ENCODE results near the gene SPDYE6. TPM values are rescaled to one million over a fixed set of nuclear protein-coding genes. Genes with fewer than 3 reads are reported as not detected.
"Not testable (repeated sequence)": the region's sequence is repeated elsewhere in the genome, so short reads cannot be mapped to it uniquely, and the experiment has no call there.

Gene SPDYE6
- total RNA-seq: not detected in 2 replicates
- long read RNA-seq: 0 reads

DNA sequence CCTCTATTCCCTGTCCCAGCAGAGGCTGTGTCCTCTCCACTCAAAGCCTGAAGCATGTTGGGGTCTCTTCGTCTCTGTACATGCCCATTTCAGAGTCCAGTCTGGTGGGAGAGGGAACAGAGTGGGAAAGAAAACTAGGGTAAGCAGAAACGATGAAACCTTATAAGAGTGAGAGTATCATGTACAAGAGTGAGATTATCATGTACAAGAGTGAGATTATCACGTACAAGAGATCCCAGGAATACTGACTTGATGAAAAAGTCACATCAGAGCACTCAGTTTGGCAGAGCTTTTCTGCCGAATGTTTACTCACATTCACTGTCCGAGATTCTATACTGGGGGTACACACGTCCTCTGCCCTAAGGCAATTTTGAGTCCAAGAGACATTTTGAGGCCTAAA is at the start of gene SPDYE6:
Gene SPDYE6, minus strand, starts transcription at position 101 of the 400 bp plus-strand sequence. CDS start 421 bp downstream, outside the sequence.
- not testable (repeated sequence) for H3K9me3 Mint-ChIP-seq (ENCODE audit: unreplicated experiment); H3K4me3 Mint-ChIP-seq (ENCODE audit: unreplicated experiment); H3K4me1 Mint-ChIP-seq (ENCODE audit: unreplicated experiment); H3K36me3 Mint-ChIP-seq (ENCODE audit: unreplicated experiment); H3K27me3 Mint-ChIP-seq (ENCODE audit: unreplicated experiment); H3K27ac Mint-ChIP-seq (ENCODE audit: unreplicated experiment); DNase-seq (ENCODE audit: extremely low spot score, unreplicated experiment)

GRCh38 chr7:102404862-102405188 is 48.6 kb upstream of the SPDYE6 start:
- H3K9me3 Mint-ChIP-seq (ENCODE audit: unreplicated experiment); H3K27me3 Mint-ChIP-seq (ENCODE audit: unreplicated experiment); H3K4me1 Mint-ChIP-seq (ENCODE audit: unreplicated experiment); H3K4me3 Mint-ChIP-seq (ENCODE audit: unreplicated experiment); DNase-seq (ENCODE audit: extremely low spot score, unreplicated experiment); H3K27ac Mint-ChIP-seq (ENCODE audit: unreplicated experiment): not testable (repeated sequence)
- peaks cover 66% of the 10 kb centered on the region for H3K36me3 Mint-ChIP-seq (ENCODE audit: unreplicated experiment)

- no peak overlapping the region for H3K4me3 Mint-ChIP-seq (ENCODE audit: unreplicated experiment)
- no peak for DNase-seq (ENCODE audit: extremely low spot score, unreplicated experiment)
- TF ChIP-seq, protein P1, sequence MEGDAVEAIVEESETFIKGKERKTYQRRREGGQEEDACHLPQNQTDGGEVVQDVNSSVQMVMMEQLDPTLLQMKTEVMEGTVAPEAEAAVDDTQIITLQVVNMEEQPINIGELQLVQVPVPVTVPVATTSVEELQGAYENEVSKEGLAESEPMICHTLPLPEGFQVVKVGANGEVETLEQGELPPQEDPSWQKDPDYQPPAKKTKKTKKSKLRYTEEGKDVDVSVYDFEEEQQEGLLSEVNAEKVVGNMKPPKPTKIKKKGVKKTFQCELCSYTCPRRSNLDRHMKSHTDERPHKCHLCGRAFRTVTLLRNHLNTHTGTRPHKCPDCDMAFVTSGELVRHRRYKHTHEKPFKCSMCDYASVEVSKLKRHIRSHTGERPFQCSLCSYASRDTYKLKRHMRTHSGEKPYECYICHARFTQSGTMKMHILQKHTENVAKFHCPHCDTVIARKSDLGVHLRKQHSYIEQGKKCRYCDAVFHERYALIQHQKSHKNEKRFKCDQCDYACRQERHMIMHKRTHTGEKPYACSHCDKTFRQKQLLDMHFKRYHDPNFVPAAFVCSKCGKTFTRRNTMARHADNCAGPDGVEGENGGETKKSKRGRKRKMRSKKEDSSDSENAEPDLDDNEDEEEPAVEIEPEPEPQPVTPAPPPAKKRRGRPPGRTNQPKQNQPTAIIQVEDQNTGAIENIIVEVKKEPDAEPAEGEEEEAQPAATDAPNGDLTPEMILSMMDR (IDR thresholded peaks at IDR 0.05): peak; percentile 59
- no peak overlapping the region for H3K27ac Mint-ChIP-seq (ENCODE audit: unreplicated experiment)
- no peaks in the 10 kb centered on the region for H3K4me1 Mint-ChIP-seq (ENCODE audit: unreplicated experiment)
- peaks cover 63% of the 10 kb centered on the region for H3K36me3 Mint-ChIP-seq (ENCODE audit: unreplicated experiment)
- H3K9me3 Mint-ChIP-seq (ENCODE audit: unreplicated experiment): no peaks in the 10 kb centered on the region
- H3K27me3 Mint-ChIP-seq (ENCODE audit: unreplicated experiment): no peaks in the 10 kb centered on the region
Observed at GRCh38 chr7:102404005-102404861, 48.0 kb upstream of the SPDYE6 start.

DNA sequence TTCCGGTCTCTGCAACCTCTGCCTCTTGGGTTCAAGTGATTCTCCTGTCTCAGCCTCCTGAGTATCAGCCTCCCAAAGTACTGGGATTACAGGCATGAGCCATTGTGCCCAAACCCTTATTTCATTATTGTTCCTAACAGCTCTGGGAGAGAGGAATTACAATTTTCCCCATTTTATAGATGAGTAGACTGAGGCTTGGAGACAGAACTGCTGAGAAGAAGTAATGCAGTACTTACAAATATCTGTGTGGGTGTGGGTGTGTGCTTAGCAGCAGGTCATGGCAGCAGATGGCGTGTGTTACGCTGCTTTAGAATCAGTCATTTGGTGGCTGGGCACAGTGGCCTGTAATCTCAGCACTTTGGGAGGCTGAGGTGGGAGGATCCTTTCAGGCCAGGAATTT is 47.3 kb upstream of the SPDYE6 start:
- Mint-ChIP-seq H3K27ac (ENCODE audit: unreplicated experiment) (peak overlapping the region; percentile 10), H3K27me3 (ENCODE audit: unreplicated experiment) (no peaks in the 10 kb centered on the region), H3K36me3 (ENCODE audit: unreplicated experiment) (peaks cover 59% of the 10 kb centered on the region), H3K9me3 (ENCODE audit: unreplicated experiment) (no peaks in the 10 kb centered on the region), H3K4me3 (ENCODE audit: unreplicated experiment) (no peak overlapping the region), H3K4me1 (ENCODE audit: unreplicated experiment) (no peaks in the 10 kb centered on the region)
- TF ChIP-seq, protein P1 (IDR thresholded peaks at IDR 0.05): no peak
- DNase-seq (ENCODE audit: extremely low spot score, unreplicated experiment): no peak

- Mint-ChIP-seq H3K9me3 (ENCODE audit: unreplicated experiment) (no peaks in the 10 kb centered on the region), H3K4me3 (ENCODE audit: unreplicated experiment) (no peak overlapping the region), H3K27ac (ENCODE audit: unreplicated experiment) (no peak overlapping the region), H3K36me3 (ENCODE audit: unreplicated experiment) (peaks cover 35% of the 10 kb centered on the region), H3K4me1 (ENCODE audit: unreplicated experiment) (peaks cover 17% of the 10 kb centered on the region), H3K27me3 (ENCODE audit: unreplicated experiment) (no peaks in the 10 kb centered on the region)
- TF ChIP-seq, protein P1 (IDR thresholded peaks at IDR 0.05): no peak
- DNase-seq (ENCODE audit: extremely low spot score, unreplicated experiment): no peak
Observed at GRCh38 chr7:102400360-102400759, 44.1 kb upstream of the SPDYE6 start.

- no peak overlapping the region for H3K27ac Mint-ChIP-seq (ENCODE audit: unreplicated experiment)
- H3K4me1 Mint-ChIP-seq (ENCODE audit: unreplicated experiment): peaks cover 18% of the 10 kb centered on the region
- DNase-seq (ENCODE audit: extremely low spot score, unreplicated experiment): no peak
- no peaks in the 10 kb centered on the region for H3K9me3 Mint-ChIP-seq (ENCODE audit: unreplicated experiment)
- no peak overlapping the region for H3K4me3 Mint-ChIP-seq (ENCODE audit: unreplicated experiment)
- H3K27me3 Mint-ChIP-seq (ENCODE audit: unreplicated experiment): no peaks in the 10 kb centered on the region
- peaks cover 26% of the 10 kb centered on the region for H3K36me3 Mint-ChIP-seq (ENCODE audit: unreplicated experiment)
- TF ChIP-seq, protein P1 (IDR thresholded peaks at IDR 0.05): no peak
Observed at GRCh38 chr7:102398543-102398942, 42.3 kb upstream of the SPDYE6 start.

Data from osteocyte (in vitro differentiated cells).